COLO668 (cell line): ENCODE results near the gene ASCC3.

ENCODE experiments used
- DNase-seq: peaks from one replicate; lab custom pipeline; 2025; ENCODE audit not compliant: unreplicated experiment; lab: John Stamatoyannopoulos, UW

The ASCC3 gene, protein sequence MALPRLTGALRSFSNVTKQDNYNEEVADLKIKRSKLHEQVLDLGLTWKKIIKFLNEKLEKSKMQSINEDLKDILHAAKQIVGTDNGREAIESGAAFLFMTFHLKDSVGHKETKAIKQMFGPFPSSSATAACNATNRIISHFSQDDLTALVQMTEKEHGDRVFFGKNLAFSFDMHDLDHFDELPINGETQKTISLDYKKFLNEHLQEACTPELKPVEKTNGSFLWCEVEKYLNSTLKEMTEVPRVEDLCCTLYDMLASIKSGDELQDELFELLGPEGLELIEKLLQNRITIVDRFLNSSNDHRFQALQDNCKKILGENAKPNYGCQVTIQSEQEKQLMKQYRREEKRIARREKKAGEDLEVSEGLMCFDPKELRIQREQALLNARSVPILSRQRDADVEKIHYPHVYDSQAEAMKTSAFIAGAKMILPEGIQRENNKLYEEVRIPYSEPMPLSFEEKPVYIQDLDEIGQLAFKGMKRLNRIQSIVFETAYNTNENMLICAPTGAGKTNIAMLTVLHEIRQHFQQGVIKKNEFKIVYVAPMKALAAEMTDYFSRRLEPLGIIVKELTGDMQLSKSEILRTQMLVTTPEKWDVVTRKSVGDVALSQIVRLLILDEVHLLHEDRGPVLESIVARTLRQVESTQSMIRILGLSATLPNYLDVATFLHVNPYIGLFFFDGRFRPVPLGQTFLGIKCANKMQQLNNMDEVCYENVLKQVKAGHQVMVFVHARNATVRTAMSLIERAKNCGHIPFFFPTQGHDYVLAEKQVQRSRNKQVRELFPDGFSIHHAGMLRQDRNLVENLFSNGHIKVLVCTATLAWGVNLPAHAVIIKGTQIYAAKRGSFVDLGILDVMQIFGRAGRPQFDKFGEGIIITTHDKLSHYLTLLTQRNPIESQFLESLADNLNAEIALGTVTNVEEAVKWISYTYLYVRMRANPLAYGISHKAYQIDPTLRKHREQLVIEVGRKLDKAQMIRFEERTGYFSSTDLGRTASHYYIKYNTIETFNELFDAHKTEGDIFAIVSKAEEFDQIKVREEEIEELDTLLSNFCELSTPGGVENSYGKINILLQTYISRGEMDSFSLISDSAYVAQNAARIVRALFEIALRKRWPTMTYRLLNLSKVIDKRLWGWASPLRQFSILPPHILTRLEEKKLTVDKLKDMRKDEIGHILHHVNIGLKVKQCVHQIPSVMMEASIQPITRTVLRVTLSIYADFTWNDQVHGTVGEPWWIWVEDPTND (N-terminal part only)

DNA sequence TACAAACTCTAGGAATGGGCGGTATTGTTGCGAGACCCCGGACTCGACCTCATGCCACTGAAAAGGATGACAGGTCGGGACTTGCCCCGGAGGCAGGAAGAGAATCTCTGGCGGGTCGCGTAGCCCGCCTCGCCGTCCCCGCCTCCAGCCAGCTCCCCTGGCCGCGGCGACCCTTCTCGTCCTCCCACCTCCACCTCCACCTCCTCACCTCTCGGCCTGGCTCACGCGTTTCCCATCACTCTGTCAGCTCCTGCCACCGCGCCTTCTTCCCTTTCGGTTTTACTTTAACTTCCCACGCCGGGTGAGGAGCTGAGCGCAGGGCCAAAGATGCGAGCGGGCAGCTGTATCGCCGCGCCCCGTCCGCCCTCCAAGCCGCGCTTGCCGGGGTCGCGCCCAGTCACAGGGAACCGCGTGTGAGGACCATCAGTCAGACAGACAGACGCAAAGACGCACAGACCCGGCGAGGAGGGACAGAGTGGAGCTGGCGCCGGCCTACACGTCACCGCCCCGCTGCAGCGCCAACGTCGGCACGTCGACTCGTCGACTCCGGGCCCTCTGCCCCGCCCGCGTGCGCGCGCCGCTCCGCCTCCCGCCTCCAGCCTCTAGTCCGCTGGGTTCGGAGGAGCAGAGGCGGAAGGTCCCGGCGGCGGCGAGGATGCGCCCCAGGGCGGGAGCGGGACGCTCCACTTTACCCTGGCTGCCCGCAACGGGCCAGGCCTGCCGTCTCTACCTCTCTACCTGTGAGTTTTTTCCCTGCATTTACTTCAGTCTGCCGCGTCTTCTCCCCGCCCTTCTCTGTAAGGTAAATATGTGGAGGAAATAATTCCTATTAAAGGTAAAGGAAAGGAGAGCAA, at the start of gene ASCC3:
Gene ASCC3 (minus strand): TSS at position 477 of the 854 bp plus-strand sequence. CDS start 13,332 bp downstream, outside the sequence.
- peak; percentile 90 for DNase-seq

DNA sequence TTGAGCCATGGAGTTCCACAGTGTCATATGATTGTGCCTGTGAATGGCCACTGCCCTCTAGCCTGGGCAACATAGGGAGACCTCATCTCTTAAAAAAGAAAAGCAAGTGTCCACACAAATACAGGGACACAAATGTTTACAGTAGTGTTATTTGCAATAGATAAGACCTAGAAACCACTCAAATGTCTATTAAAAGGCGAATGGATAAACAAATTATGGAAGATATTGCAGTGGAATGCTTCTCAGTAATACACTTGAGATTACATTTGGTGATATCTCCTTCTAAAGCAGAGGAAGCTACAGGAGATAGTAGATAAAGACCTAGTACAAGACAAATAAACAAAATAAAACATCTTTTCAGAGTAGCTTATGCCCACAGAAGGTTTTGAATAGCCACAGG, 44.6 kb upstream of the ASCC3 start:
- DNase-seq, result no peak

DNA sequence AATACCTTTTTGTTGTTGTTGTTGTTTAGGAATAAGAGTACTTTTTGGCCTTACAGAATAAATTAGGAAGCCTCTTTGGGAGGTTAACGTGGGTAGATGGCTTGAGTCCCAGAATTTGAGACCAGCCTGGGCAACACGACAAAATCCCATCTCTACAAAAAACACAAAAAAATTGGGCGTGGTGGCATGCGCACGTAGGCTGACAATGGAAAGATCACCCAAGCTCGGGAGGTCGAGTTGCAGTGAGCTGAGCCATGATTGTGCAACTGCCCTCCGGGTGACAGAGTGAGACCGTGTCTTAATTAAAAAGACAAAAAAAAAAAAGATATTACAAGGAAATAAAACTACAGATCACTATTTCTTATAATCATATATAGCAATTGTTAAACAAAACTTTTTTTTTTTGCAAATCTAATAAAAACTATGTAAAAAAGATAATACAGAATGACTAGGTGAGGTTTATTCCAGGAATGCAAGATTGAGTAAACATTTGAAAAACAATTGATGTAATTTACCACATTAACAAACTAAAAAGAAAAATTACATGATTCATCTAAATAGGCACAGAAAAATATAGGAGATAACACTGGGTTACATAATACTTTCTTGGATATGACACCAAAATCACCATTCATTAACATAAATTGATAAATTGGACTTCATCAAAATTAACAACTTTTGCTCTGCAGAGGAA, 43.6 kb upstream of the ASCC3 start:
- no peak for DNase-seq

DNA sequence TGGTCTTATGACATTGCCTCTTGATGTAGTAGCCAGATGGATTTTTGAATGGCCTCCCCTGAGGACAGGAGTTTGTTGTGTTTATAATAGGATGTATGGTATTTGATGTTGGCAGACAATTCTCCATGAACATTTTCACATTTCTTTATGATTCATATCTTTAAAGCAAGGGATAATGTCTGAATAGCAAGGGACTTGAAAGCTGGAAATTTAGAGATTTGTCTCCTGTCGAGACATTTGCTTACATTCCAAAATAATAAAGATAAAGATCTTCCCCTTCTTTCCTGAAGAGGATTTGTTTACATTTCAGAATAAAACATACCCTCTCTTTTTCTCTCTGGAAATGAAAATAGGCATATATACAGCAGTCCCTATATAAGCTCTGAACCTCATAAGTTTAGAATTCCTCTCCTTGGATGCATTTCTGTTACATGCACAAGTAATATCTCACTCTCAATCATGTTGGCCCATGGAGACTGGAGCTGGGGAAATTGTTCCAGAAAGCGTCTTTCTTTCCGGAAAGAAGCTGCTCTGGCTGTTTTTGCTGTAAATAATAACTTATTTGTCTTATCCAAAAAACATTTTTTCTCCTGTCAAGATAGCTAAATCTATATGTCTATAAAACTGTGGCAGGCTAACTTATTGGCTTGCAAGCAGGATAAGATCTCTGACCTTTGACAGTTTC, 42.5 kb upstream of the ASCC3 start:
- no peak for DNase-seq

DNA sequence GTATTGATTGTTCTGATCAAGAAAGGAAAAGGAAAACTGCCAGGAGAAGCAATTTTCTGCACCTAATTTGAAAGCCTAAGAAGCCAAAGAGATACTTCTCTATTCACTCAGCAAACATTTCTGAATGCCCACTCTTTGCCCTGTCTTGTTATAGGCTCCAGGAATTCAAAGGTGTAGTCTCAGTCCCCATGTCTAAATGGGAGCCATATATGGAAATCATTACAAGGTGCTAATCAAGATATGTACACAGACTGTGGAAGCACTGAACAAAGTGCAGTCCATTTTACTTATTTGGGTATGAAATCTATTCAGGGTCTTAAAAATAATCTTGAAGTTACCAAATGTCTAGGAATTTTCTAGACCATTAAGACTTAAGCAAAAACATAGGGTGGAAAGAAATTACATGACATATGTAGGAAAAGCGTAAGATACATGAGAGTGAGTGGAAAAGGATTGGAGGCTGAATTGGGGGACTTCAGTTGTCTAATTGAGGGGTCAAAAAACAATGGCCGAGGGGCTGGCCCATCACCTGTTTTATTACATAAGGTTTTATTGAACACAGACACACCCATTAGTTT, 39.0 kb upstream of the ASCC3 start:
- no peak for DNase-seq

DNA sequence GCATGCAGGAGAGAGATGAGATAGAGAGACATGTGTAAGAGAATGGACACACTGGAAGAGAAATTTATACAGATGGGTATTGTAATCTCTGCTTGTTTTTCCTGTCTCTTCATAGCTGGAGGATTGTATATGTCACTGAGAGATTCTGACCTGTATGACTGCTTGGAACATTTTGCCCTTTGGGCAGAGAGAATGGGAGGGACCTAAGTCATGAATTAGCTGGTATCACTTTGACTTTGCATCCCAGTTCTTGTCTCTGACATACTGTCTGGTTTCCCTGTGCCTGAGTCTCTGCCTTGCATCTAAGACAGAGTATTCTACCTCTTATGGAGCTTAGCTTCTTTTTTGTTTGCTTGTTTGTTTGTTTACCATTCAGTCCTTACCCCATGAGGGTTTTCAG, 37.0 kb upstream of the ASCC3 start:
- no peak for DNase-seq

DNA sequence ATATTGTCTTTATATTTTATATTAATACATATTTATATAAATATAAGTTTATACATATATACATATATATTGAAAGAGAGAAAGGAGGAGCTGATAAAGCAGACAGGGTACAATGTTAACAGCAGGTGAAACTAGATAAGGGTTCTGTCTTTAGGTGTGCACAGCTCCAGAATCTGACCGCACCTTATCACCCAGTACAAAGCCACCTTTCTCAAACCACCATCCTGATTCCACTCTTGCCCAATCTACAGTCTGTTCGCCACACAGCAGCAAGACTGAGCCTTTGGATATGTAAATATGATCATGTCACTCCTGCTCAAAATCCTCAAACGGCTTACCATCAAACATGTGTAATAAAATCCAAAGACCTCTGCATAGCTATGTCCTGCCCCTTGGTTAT, 34.7 kb upstream of the ASCC3 start:
- no peak for DNase-seq

DNA sequence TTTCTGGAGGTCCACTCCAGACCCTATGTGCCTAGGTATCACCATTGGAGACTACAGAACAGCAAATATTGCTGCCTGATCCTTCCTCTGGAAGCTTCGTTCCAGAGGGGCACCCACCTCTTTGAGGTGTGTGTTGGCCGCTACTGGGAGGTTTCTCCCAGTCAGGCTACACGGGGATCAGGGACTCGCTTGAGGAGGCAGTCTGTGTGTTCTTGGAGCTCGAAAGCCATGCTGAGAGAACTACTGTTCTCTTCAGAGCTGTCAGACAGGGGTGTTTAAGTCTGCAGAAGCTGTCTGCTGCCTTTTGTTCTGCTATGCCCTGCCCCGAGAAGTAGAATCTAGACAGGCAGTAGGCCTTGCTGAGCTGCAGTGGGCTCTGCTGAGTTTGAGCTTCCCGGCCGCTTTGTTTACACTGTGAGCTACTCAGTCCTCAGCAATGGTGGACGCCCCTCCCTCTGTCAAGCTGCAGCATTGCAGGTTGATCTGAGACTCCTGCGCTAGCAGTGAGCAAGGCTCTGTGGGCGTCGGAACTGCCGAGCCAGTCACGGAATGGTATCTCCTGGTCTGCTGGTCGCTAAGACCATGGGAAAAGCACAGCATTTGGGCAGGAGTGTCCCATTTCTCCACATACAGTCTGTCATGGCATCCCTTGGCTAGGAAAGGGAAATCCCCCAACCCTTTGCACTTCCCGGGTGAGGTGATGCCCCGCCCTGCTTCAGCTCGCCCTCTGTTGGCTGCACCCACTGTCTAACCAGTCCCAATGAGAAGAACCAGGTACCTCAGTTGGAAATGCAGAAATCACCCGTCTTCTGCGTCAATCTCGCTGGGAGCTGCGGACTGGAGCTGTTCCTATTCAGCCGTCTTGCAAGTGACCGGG, 32.5 kb upstream of the ASCC3 start:
- DNase-seq, result no peak

DNA sequence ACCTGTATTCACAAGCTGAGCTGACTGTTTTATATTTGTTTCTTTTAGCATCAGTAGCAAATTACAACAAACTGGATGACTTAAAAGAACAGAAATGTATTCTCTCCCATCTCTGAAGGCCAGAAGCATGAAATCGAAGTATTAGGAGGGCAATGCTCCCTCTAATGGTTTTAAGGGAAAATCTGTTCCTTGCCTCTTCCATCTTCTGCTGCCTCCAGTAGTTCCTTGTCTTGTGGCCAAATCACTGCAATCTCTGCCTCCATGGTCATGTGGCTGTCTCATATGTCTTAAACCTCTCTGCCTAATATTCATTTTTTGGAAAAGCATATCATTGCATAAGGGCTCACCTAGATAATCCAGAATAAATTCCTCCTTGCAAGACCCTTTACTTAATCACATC, 25.2 kb upstream of the ASCC3 start:
- no peak for DNase-seq

DNA sequence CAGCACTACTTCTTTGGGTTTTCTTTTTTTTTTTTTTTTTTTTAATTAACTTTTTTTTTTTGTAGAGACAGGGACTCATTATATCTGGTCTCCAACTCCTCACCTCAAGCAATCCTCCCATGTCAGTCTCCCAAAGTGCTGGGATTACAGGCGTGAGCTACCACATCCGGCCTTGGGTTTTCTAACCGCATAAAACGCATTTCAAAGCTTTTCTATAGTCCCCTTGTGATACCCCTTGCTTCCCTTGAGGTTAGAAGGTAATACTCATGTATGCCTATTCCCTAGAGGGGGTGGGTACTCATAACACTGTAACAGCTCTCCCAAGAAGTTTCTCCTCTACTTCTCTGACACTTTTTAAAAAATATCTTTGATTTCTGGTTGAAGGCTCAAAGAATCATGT, 23.9 kb upstream of the ASCC3 start:
- DNase-seq, result no peak

DNA sequence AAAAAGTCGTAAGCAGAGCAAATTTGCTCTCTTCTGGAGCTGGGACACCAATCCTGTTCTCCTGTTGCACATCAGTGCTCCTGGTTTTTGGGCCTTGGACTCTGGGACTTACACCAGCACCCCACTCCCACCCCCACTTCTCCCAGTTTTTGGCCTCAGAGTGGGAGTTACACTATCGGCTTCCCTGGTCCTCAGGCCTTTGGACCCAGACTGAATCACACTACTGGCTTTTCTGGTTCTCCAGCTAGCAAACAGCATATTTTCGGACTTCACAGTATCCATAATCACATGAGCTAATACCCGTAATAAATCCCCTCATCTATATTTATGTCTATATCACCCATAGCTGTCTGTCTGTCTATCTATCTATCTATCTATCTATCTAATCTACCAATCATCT, 23.2 kb upstream of the ASCC3 start:
- DNase-seq, result no peak

DNA sequence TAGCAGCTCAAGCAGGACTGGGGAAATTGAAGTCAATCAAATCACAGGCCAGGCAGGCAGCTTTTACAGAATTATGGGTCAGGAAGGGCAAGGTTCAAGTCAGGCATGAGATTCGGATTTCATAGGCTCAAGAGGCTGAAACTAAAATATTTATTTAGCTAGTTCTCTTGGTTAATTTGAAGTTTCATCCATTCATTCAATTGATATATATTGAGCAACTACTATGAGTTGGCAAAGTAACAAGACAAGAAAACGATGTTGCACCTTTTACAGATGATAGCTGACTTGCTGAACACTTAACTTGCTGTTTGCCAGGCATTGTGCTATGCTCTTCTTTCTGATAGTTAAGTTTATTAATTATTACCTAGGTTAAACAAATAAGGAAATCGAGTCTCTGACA, 20.5 kb upstream of the ASCC3 start:
- DNase-seq, result no peak

DNA sequence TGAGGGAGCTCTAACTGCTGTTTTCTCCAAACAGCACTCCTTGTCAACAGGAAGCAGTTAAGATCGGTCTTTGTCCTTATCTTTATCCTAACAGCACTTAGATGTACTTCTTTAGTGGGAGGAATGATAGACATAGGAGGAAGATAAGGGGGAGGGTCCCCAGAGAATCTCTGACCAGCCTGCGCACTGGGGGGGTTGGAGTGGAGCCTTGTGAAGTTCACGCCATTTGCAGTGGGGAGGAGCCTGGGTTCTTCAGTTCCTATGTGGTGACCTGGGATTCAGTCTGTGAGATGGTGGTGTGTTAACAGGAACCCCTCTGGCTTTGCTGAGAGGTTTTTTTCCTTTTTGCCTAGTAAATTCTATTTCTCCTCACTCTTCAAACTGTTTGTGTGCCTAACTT, 18.1 kb upstream of the ASCC3 start:
- no peak for DNase-seq

DNA sequence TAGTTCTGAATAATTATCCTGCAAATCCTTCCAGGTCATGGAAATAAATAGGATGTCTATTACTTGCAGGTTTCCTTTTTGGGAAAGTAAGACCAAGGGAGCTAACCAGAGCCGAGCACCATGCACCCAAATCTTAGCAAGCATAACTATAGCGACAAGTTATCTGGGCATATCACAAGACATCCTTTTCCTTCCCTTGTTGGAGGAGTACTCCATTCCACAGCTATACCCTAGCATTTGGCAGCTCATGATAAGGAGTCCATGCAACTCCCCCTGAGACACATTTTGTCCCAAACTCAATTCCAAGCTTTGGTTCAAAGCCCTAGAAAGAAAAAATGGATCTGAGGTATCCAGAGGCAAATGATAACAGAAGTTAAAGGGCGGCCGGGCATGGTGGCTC, 16.5 kb upstream of the ASCC3 start:
- no peak for DNase-seq

DNA sequence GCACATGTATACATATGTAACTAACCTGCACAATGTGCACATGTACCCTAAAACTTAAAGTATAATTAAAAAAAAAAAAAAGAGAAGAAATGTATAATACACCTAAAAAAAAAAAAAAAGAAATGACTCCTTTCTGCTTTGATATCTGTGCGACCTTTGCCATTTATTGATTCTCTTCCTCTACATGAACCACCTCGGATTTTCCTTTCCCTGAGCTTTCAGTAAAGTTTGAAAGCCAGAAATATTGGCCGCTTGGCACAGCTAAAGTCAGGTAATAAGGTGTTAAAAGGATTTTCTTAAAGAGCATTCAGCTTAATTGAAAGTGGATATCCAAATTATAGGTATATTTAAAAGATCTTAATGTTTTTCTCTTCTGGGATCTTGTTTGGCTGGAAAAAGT, 12.6 kb upstream of the ASCC3 start:
- DNase-seq, result no peak

DNA sequence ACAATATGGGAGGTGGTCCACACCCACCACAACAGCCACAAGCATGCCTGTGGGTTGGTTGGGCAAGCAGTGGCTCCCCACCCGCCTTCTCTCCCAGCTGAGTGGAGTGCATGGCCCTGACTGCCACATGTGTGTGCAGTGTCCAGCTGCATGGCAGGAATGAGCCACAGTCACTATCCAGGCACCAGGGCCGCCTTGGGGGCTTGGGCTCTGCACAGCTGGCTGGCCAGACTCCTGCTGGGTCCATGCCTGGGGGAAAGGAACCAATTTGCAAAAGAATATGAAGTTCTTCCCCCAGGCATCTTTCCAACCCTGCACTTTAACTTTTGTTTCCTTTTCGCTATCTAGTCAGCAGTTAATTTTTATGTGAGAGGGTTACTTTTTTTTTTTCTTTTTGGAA, 11.6 kb upstream of the ASCC3 start:
- no peak for DNase-seq

DNA sequence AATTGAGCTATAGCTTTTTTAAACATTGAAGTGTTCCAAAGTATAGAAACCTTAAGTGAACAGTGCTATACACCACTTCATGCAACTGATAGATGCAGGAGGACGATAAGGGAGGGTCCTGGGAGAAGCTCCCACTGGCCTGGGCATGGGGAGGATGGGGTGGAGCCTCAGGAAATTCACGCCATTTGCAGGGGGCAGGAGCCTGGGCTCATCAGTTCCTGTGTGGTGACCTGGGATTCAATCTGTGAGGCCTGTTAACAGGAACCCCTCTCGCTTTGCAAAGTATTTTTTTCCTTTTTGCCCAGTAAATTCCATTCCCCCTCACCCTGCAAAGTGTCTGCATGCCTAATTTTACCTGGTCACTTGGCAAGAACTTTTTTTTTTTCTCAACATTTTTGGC, 11.0 kb upstream of the ASCC3 start:
- DNase-seq, result no peak

DNA sequence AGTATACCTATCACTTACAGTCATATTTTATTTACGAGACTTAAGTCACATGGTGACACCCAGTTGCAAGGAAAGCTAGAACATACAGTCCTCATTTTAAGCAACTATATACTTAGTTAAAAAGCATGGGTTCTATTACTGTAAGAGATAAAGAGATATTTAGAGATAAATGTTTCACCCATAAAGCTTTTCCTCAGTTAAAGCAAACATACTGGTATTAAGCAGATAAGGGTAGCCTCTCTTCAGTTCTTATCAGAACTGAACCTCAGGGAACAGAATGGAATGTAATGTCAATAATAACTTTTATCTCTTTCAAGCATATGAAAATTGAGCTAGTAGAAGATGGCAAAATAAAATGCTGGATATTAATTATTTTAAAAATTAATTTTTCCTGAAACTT, 9.9 kb upstream of the ASCC3 start:
- DNase-seq, result no peak
